AG04450 (cell line): ENCODE data around the gene OR52N4. TPM values are rescaled to one million over a fixed set of nuclear protein-coding genes. Genes with fewer than 3 reads are reported as not detected.

Source experiments
- CTCF ChIA-PET: fragments of 300-600, 350-600 bp; formaldehyde crosslinking; extraction: SDS; loops from one replicate; lab custom pipeline; 2022; ENCODE audit warnings: antibody characterized with exemption, inconsistent platforms; lab: Charles Lee
- POLR2A ChIA-PET: fragments of 350-600 bp; formaldehyde crosslinking; extraction: SDS; loops from one replicate; lab custom pipeline; 2021; ENCODE audit warnings: antibody characterized with exemption, inconsistent platforms; lab: Yijun Ruan, JAX
- DNase-seq: peaks from one replicate; pipeline ENCODE4 v3.0.0-alpha.2; 2011; ENCODE audit warnings: low read depth, low spot score
- H3K27ac ChIP-seq: one replicate; pipeline ENCODE4 v1.5.1; 2012; ENCODE audit warnings: low read depth, low read length, control low read depth
- H3K27me3 ChIP-seq: one replicate; pipeline ENCODE4 v1.6.0; 2012; ENCODE audit warnings: low read length; ENCODE audit not compliant: control insufficient read depth, insufficient read depth
- H3K4me3 ChIP-seq: 2 replicates; pipeline ENCODE4 v1.5.1; 2011; ENCODE audit warnings: mild to moderate bottlenecking, low read depth, low read length, control low read depth
- H3K9me3 ChIP-seq: 2 replicates; pipeline ENCODE4 v1.5.1; 2012; ENCODE audit warnings: low read length; ENCODE audit not compliant: control insufficient read depth, insufficient read depth
- CTCF ChIP-seq: IDR thresholded peaks from 2 replicates; pipeline ENCODE4 v1.5.1; 2011; ENCODE audit warnings: low read depth, low read length, control low read depth, inconsistent platforms
- polyA plus RNA-seq: library from polyadenylated mRNA; depleted of rRNA; stranded (reverse); fragments of >200 nt; gene quantifications from 2 replicates; pipeline ENCODE4 v1.2.3, GENCODE V29; 2011

The OR52N4 gene
- polyA plus RNA-seq, 1 experiment: not detected

- no peak for DNase-seq
- peaks cover 3% of the 10 kb centered on the region for H3K27me3 ChIP-seq
- no peak for TF ChIP-seq CTCF
- H3K9me3 ChIP-seq: no peaks in the 10 kb centered on the region
- H3K4me3 ChIP-seq: no peak overlapping the region
- H3K27ac ChIP-seq: no peak overlapping the region
- POLR2A ChIA-PET: no interaction called here
- CTCF ChIA-PET: no interaction called here
Measured at GRCh38 chr11:5719703-5720495, 34.1 kb upstream of the OR52N4 start.

- H3K27me3 ChIP-seq: peaks cover 3% of the 10 kb centered on the region
- DNase-seq: no peak
- ChIA-PET POLR2A (no interaction called here), CTCF (no interaction called here)
- TF ChIP-seq CTCF: no peak
- H3K9me3 ChIP-seq: no peaks in the 10 kb centered on the region
- no peak overlapping the region for H3K4me3 ChIP-seq
- no peak overlapping the region for H3K27ac ChIP-seq
Measured at GRCh38 chr11:5722622-5723021, 31.4 kb upstream of the OR52N4 start.

- DNase-seq: no peak
- no peak for TF ChIP-seq CTCF
- no peak overlapping the region for H3K4me3 ChIP-seq
- ChIA-PET POLR2A (no interaction called here), CTCF (no interaction called here)
- H3K27ac ChIP-seq: no peak overlapping the region
- H3K27me3 ChIP-seq: peaks cover 3% of the 10 kb centered on the region
- H3K9me3 ChIP-seq: no peaks in the 10 kb centered on the region
Measured at GRCh38 chr11:5726351-5726750, 27.7 kb upstream of the OR52N4 start.

- no peaks in the 10 kb centered on the region for H3K9me3 ChIP-seq
- POLR2A ChIA-PET: no interaction called here
- no peak for TF ChIP-seq CTCF
- CTCF ChIA-PET: interaction anchor here (1.4 kb wide), 1 partner anchor 22 kb away, joined by 4 read pairs; no protein-coding TSS in a partner anchor
- no peak for DNase-seq
- peaks cover 3% of the 10 kb centered on the region for H3K27me3 ChIP-seq
- H3K27ac ChIP-seq: no peak overlapping the region
- H3K4me3 ChIP-seq: no peak overlapping the region
Measured at GRCh38 chr11:5727691-5728090, 26.4 kb upstream of the OR52N4 start.

GRCh38 chr11:5736396-5736795 is 17.6 kb upstream of the OR52N4 start, which contains the start of gene OR56B1:
TSS of gene OR56B1 (plus strand) at chr11:5736448. CDS start at chr11:5736517, 69 bp downstream.
- Histone ChIP-seq H3K27ac (no peak within 1 kb of the TSS), H3K9me3 (no peaks in the 10 kb centered on the region), H3K27me3 (no peaks in the 10 kb centered on the region), H3K4me3 (no peak within 1 kb of the TSS)
- CTCF ChIA-PET: interaction anchor here (0.6 kb wide), 1 partner anchor 37 kb away, joined by 3 read pairs; no protein-coding TSS in a partner anchor
- no peak for TF ChIP-seq CTCF
- POLR2A ChIA-PET: no interaction called here
- DNase-seq: no peak
